ENCODE data around the gene MKRN3.
"Not testable (repeated sequence)": the region's sequence is repeated elsewhere in the genome, so short reads cannot be mapped to it uniquely, and the experiment has no call there.

Gene MKRN3

DNA sequence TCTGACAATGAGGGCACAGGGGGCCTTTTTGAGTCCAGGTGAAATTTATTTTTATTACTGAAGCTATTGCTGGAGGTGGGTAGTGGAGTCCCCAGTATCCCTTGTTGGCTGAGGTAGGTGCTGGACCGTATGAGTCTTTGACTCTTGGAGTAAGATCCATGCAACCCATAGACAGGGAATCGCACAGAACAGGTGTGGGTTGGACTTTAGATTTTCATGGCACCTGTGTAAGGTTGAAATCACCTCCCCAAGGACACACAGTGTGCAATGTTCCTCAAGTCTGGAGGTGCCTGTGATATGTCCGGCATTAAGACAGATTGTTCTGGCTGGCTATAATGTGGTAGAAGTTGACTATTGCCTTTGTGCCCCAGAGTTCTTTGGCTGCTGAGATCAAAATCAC lies 23.5 kb downstream of the MKRN3 start:
- no peak for DNase-seq (ENCODE audit: low spot score)

DNA sequence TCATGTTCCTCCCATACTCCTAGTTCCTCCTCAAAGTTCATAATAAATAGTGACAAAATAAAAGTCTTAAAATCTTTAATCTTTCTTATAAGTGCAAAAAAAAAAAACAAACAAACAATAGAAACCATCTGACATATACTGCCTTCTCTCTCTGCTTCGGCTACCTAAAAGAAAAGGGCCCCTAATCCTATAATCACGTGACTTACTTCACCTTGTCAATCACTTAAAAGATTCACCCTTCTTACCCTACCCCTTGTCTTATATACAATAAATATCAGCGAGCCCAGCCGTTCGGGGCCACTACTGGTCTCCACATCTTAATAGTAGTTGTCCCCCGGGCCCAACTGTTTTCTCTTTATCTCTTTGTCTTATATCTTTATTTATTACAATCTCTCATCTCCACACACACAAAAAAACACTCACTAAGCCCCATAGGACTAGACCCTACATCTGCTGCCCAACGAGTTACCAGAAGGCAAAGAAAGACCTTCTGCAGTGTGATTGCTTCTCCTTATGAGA lies 28.8 kb downstream of the MKRN3 start:
- no peak for DNase-seq (ENCODE audit: low spot score)

DNA sequence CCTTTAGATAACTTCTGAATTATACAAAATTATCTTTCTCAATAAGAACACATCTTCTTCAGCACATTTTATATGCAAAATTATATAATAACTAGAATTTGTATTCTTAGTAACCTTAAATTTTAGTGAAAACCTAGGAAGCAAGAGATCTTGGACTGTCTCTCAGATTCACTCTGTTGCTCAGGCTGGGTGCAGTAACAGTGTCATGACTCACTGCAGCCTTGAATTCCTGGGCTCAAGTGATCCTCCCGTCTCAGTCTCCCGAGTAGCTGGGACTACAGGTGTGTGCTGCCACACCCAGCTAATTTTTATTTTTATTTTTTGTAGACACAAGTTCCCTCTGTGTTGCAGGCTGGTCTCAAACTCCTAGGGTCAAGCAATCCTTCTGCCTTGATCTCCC lies 29.9 kb downstream of the MKRN3 start:
- DNase-seq (ENCODE audit: low spot score): no peak

DNA sequence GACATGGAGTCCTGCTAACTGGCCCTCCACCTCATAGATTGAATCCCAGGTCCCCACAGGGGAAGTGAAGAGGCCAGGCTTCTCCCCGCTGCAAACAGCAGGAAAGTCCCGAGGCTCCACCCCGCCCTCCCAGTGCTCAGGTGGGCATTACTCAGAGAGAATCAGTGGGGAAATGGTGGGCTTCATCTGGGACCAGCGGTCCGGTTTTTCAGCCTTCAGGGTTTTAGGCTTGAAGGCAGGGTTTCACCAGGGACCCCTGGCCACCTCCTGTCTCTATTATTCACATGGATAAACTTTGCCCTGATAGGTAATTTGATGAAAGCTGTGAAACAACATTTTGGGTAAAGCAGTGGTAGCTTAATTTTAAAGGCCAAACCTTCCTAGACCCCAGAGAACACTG lies 31.3 kb downstream of the MKRN3 start:
- DNase-seq (ENCODE audit: low spot score): no peak

DNA sequence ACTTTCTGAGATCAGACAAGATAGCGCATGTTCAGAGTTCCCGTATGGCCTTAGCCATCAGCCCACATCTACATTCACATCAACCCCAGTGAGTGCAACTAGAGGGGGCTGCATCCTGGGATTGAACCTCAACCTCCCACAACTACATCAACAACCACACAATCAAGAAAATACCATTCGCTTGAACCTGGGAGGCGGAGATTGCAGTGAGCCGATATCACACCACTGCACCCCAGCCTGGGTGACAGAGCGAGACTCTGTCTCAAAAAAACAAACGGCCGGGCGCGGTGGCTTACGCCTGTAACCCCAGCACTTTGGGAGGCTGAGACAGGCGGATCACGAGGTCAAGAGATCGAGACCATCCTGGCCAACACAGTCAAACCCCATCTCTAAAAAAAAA lies 31.8 kb downstream of the MKRN3 start:
- not testable (repeated sequence) for DNase-seq (ENCODE audit: low spot score)

DNA sequence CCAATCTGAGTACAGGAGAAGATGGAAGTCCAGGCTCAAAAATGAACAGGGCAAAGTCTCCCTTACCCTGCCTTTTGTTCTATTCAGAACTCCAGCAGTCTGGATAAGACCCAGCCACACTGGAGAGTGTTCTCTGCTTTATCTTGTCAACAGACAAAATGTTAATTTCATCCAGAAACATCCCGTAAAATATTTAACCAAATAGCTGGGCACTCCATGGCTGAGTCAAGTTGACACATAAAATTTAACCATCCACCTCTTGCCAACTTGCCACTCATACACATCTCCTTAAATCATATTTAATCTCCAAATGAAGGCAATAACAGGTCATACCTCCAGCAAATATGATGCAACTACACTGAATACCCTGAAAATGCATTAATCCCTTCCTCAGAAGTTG lies 33.6 kb downstream of the MKRN3 start:
- no peak for DNase-seq (ENCODE audit: low spot score)

DNA sequence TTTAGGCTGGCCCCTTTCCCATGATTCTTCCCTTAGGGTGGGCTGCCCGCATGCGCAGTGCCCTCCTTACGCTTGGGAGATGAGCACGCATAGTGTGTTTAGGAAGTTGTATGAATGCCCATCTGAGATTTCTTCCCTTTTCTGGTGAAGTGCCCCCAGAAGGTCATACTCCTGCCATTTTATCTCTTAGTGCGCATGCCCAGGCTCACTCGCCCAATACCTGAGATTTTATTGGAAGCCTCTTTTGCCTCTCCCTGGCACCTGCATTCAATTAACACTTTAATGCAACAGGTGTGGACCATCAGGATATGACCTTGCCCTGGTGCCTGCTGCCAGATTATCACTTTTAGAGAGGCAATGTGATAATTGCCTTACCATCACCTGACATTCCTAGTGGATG lies 36.6 kb downstream of the MKRN3 start:
- DNase-seq (ENCODE audit: low spot score): no peak

DNA sequence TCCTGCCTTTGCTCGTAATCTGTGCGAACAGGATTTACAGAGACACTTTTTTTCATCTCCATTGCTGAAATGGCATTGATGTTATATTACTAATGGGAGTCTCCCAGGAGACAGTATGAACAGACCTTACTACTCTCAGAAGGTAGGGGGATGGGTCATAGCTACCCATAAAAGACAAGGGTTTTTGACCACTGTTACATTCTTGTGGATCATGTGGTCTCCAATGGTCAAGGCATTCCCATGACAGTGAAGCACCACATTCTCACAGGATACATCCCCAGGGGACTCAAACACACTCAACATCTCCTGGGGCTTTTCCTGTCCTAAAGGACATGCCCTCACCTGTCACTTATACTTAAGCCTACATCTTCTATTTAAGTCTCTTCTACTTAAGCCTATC lies 40.8 kb downstream of the MKRN3 start:
- no peak for DNase-seq (ENCODE audit: low spot score)

DNA sequence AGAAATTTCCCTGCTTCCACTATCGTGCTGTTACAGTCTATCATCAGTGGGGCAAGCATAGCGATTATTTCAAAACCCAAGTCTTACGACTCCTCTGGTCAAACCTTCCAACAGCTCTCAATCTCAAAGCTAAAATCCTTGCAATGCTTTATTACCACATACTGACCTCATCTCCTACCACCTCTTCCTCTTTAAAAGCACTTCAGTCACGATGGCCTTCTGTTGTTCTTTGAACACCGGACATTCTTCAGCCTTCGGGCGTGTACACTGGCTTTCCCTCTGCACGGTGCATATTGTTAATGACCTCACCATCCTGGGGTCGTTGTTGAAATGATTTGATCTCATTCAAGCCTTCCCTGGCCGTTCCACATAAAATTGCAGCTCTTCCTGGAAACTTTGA lies 51.1 kb downstream of the MKRN3 start:
- no peak for DNase-seq (ENCODE audit: low spot score)

All from GM03348 (cell line).